HG02588 (cell line): Measurements from ENCODE around the gene TM4SF4.

Experiments
- ATAC-seq: cut with Tn5 transposase; IDR thresholded peaks from one replicate; pipeline ENCODE4 v1.9.1; 2021; ENCODE audit warnings: mild to moderate bottlenecking, moderate library complexity; ENCODE audit not compliant: unreplicated experiment

TM4SF4 gene

GRCh38 chr3:149510480-149510879 is 36.0 kb downstream of the TM4SF4 start:
- ATAC-seq, result no peak

DNA sequence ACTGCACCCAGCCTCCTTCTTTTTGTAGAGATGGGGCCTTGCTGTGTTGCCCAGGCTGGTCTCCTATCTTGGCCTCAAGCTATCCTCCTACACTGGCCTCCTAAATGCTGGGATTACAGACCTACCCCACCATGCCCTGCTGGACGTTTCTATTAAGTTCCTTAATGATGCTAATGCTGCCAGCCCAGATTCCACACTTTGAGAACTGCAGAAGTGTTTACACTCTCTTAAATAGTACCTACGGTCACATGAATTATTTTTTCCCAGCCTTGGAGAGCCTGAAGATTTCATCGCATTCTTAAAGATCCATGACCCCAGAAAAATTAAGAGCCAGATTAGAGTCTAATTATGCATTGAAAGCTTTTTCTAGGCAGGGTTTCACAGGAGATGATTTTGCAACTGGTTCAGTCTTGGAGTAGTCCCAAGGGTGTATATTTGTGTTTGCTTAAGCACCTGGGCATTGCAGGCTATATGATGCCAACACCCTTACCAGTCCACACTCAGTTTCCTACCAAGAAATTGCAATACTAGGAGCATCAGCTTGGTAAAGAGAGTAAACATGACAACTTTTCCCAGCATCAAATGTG is 36.6 kb downstream of the TM4SF4 start:
- no peak for ATAC-seq

DNA sequence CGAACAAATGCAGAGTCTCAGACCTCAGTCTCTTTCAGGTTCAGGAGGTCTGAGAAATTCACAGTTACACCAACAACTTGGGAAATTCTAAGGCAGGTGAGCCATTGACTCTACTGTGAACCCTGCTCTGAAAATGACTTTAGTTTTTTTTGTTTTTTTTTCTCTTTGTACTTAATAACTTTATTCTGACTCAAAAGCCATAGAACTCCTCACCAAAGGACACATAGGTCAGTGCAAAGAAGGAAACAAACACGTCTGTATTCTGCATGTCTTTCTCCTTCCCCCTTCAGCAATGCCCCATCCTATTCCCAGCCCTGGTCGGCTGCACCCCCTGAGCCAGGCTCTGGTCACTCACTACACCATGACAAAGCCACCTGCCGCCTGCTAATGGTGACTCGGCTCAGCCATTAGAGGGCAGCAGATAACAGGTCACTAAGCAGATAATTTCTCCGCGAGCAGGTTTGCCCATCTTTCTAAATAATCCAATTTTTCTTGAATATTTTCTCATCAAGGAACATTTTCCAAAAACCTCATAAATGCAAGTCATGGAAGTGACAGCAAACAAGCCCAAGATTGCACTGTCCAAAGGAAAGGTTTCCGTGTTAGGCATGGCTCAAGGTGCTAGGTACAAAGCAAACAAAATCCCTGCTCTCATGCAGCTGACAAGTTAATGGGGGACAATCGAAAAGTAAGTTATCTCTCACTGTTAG is 37.7 kb downstream of the TM4SF4 start:
- peak; percentile 73 for ATAC-seq

DNA sequence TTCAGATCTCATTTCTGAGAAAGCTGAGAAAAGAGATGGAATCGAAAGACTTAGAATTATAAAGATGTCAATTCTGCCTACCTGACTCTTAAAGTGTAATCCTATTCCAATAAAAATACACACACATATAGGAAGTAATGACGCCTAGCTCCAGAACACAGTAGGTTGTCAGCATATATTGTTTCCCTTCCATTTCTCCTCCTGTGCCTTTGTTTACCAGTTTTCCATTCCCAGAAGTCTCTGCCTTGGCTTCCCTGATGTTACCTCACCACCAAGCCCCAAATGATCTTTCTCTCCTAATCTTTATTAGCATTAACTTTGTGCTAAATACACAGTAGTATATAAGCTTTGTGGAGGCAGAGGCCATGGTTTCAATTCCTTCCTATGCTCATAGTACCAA is 40.0 kb downstream of the TM4SF4 start:
- ATAC-seq, result no peak

- no peak for ATAC-seq
Observed at GRCh38 chr3:149515249-149515648, 40.8 kb downstream of the TM4SF4 start.

DNA sequence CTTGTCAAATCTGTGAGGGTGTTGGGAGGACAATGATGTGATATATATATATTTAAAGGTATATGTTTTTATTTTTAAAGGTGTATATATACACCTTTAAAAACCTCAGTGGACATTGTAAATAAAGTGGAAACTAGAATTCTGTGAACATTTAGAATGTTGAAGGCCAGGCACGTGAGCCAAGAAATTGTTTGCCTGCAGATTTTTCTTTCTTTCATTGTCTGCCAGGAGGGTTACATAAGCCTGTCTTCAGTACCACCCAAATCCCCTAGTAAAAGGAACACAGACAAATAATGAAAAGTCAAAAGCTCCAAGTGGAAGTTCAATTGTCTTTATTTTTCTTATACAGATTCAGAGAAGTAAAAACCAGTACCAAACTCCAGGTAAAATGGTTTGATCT is 42.4 kb downstream of the TM4SF4 start:
- ATAC-seq, result no peak

DNA sequence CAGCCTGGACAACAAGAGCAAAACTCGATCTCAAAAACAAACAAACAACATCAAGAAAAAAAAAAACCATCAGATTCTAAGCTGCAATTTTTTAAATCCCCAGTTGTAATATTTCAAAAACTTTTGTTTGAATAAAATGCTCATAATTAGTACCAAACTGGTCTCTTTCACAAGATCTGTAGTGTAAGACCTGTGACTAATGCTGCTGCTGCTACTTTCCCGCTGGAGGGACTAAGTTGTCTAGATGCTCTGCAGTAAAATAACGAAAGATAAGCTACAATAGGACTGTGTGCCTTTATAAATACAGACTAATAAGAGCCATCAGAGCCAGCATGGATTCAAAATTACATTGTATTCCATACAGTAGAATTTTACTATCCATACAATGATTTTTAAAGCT is 45.4 kb downstream of the TM4SF4 start:
- no peak for ATAC-seq

GRCh38 chr3:149523512-149524299 is 49.2 kb downstream of the TM4SF4 start:
- no peak for ATAC-seq

- ATAC-seq, result no peak
Observed at GRCh38 chr3:149527531-149528339, 53.2 kb downstream of the TM4SF4 start.

GRCh38 chr3:149528340-149528650 is 53.8 kb downstream of the TM4SF4 start:
- no peak for ATAC-seq

GRCh38 chr3:149529099-149529498 is 54.6 kb downstream of the TM4SF4 start:
- no peak for ATAC-seq

DNA sequence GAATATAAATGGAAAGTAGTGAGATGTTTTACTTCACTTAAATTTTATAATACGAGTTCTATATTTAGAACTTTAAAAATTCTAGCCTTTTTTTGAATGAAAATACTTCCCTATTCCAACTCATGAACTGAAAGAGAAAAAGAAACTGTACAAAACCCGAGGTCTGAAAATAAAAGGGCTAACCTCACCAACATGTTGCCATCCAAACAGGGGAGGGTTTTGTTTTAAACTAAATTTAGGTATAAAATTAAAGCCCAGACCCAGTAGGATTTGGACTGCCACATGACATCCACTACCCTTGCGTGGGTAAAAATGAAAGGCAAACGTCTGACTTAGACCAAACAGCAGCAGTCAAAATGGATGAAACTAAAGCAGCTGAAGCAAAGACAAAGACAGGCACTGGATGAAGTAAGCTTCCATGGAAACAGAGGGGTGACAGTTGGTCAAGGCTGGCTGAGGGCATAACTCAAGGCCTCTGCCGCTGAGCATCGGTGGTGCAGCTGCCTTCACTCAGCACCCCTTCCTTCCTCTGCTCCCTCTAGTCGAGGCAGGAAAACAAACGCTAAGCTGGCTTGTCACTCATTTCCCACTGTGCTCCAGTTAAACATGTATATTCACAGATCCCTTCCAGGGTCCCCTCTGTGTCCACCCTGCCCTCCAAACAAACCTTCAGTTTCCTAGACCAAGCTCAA is 58.1 kb downstream of the TM4SF4 start:
- no peak for ATAC-seq

DNA sequence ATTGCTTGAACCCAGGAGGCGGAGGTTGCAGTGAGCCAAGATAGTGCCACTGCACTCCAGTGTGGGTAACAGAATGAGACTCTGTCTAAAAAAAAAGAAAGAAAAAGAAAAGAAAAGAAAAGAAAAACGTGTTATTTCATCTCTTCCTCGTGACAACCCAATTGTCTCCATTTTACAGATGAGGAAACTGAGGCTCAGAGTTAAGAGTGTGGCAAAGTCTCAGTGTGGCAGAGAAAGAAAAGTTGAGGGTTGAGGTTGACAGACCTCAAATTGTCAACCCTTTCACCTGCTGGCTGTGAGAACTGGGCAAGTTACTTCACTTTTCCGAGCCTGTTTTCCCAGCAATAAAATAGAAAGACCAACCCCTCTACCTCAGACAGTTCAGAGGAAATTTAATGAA is 59.6 kb downstream of the TM4SF4 start:
- ATAC-seq, result no peak

GRCh38 chr3:149534671-149535332 is 60.3 kb downstream of the TM4SF4 start:
- no peak for ATAC-seq

- ATAC-seq, result no peak
Observed at GRCh38 chr3:149535333-149535685, 60.8 kb downstream of the TM4SF4 start.

GRCh38 chr3:149536429-149536828 is 61.9 kb downstream of the TM4SF4 start:
- no peak for ATAC-seq

- ATAC-seq, result no peak
Observed at GRCh38 chr3:149538371-149538770, 63.9 kb downstream of the TM4SF4 start.

- no peak for ATAC-seq
Observed at GRCh38 chr3:149541091-149541491, 66.6 kb downstream of the TM4SF4 start.

DNA sequence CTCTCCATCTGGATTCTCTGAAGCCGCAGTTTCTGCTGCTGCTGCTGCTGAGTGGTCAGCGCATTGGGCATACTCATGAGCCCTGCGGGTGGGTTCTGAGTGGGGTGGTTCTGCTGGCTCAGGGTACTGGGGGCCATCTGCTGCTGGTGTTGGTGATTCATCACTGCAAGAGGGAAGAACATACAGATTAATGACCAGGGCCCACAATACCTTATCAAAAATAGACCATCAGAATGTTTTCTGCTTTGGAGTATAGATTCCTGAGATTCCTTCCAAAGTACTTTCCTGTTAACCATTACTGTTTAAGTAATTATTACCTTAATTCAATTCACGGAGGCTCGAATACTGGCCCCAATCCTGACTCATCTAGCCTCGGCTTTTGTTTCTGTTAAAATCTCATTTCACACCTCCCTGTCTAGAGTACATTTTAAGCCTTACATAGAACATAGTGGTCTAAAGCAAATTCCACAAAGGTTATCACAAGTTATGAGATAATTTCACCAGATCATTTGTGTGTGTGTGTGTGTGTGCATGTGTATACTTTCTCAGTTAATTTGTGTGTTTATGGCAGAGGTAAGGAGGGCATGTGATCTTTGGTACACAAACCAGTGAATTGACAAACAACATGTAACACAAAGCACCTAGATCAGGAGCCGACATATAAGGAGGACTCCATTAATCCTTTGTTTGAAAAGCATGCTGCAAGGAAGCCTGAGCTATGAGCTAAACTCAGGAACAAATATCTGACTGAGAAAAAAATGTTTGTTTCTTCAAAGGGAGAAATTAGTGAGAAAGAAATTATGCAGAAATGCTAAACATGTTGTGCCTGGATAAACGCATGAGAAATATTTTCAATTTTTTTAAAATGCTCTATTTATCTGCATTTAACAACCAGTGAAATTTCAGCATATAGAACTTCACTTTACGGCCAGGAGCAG is 68.1 kb downstream of the TM4SF4 start:
- ATAC-seq, result no peak
